Panc1 (cell line): ENCODE results near the gene SORL1-AS1.

ENCODE experiments used
- CTCF ChIP-seq: fragments of 450-650 bp; IDR thresholded peaks from 2 replicates; pipeline ENCODE4 v1.5.1; 2017; ENCODE audit warnings: mild to moderate bottlenecking
- POLR2AphosphoS5 ChIP-seq: IDR thresholded peaks from 2 replicates; pipeline ENCODE4 v1.6.1; 2012; ENCODE audit warnings: mild to moderate bottlenecking, low read depth, low read length, moderate library complexity
- REST ChIP-seq, 2 experiments: IDR thresholded peaks; 2 replicates each; pipeline ENCODE4 v1.6.1; 2011 to 2012; ENCODE audit warnings: low read depth in 2 of 2, control low read depth in 1 of 2, low read length in 1 of 2, mild to moderate bottlenecking in 1 of 2, moderate library complexity in 1 of 2; ENCODE audit not compliant: insufficient read depth in 1 of 2
- SIN3A ChIP-seq: IDR thresholded peaks from 2 replicates; pipeline ENCODE4 v1.6.1; 2012; ENCODE audit warnings: low read depth, mild to moderate bottlenecking, low read length, moderate library complexity, borderline replicate concordance; ENCODE audit not compliant: insufficient read depth
- TCF7L2 ChIP-seq: IDR thresholded peaks from 2 replicates; pipeline ENCODE4 v1.6.1; 2011; ENCODE audit warnings: mild to moderate bottlenecking, low read depth, low read length, inconsistent platforms

- TF ChIP-seq CTCF (no peak), POLR2AphosphoS5 (no peak), TCF7L2 (no peak), REST (IDR thresholded peaks at IDR 0.05; ENCODE audit: insufficient read depth in 1 of 2, low read depth in 2 of 2, low read length in 1 of 2) (no peak), SIN3A (no peak)
Measured at GRCh38 chr11:121448011-121448410, 4.8 kb downstream of the SORL1-AS1 start.
